Mammary epithelial cell (primary cell): Measurements from ENCODE around the gene BCAS3.

Experiments used
- CTCF ChIP-seq, 2 donors: IDR thresholded peaks in 1 of 2; conservative IDR thresholded peaks in 1 of 2; 2 replicates each; pipeline ENCODE4 v1.5.1; 2011 to 2012; ENCODE audit warnings: inconsistent platforms in 2 of 2, low read length in 2 of 2, mild to moderate bottlenecking in 2 of 2, control low read depth in 1 of 2, low read depth in 1 of 2; ENCODE audit not compliant: insufficient read depth in 1 of 2; ENCODE audit errors: extremely low read depth in 1 of 2
- EZH2 ChIP-seq: IDR thresholded peaks from 2 replicates; pipeline ENCODE4 v1.6.1; 2012; ENCODE audit warnings: low read length, inconsistent platforms, borderline replicate concordance

- no peak for TF ChIP-seq CTCF (conservative IDR thresholded peaks at IDR 0.05 in 1 of 2, IDR thresholded peaks at IDR 0.05 in 1 of 2; ENCODE audit: extremely low read depth in 1 of 2, insufficient read depth in 1 of 2, low read depth in 1 of 2, low read length in 2 of 2)
- no peak for TF ChIP-seq EZH2
Observed at GRCh38 chr17:61206922-61207321, 529.3 kb downstream of the BCAS3 start.
